ENCODE results near the gene PGLYRP2.
"Not testable (repeated sequence)": the region's sequence is repeated elsewhere in the genome, so short reads cannot be mapped to it uniquely, and the experiment has no call there.

Gene PGLYRP2

GRCh38 chr19:15487038-15487437 lies 7.7 kb upstream of the PGLYRP2 start:
- DNase-seq, result no peak

GRCh38 chr19:15485768-15486167 lies 6.5 kb upstream of the PGLYRP2 start:
- DNase-seq, result not testable (repeated sequence)

- not testable (repeated sequence) for DNase-seq
These were observed 1.7 kb upstream of the PGLYRP2 start for GRCh38 chr19:15480996-15481395.

GRCh38 chr19:15476325-15476724 lies 3.0 kb downstream of the PGLYRP2 start:
- no peak for DNase-seq

- DNase-seq, result no peak
These were observed 3.7 kb downstream of the PGLYRP2 start for GRCh38 chr19:15475611-15476010.

- no peak for DNase-seq
These were observed 4.1 kb downstream of the PGLYRP2 start for GRCh38 chr19:15475169-15475568.

GRCh38 chr19:15473821-15474220 lies 5.5 kb downstream of the PGLYRP2 start:
- not testable (repeated sequence) for DNase-seq

GRCh38 chr19:15471639-15472101 lies 7.6 kb downstream of the PGLYRP2 start:
- no peak for DNase-seq

GRCh38 chr19:15469513-15470297 lies 9.6 kb downstream of the PGLYRP2 start:
- no peak for DNase-seq

- no peak for DNase-seq
These were observed 10.4 kb downstream of the PGLYRP2 start for GRCh38 chr19:15468675-15469512.

- no peak for DNase-seq
These were observed 11.5 kb downstream of the PGLYRP2 start for GRCh38 chr19:15467734-15468214.

- DNase-seq, result no peak
These were observed 12.2 kb downstream of the PGLYRP2 start for GRCh38 chr19:15466851-15467733.

GRCh38 chr19:15464394-15465385 lies 14.6 kb downstream of the PGLYRP2 start, which contains the start of gene RASAL3:
TSS of gene RASAL3 (minus strand) at chr19:15464544. CDS start at chr19:15464358, 186 bp downstream.
- DNase-seq, result no peak

GRCh38 chr19:15463861-15464371 lies 15.4 kb downstream of the PGLYRP2 start:
- no peak for DNase-seq

GRCh38 chr19:15461694-15462093 lies 17.6 kb downstream of the PGLYRP2 start:
- no peak for DNase-seq

- DNase-seq, result no peak
These were observed 21.4 kb downstream of the PGLYRP2 start for GRCh38 chr19:15457701-15458484.

GRCh38 chr19:15456871-15457700 lies 22.2 kb downstream of the PGLYRP2 start:
- no peak for DNase-seq

- no peak for DNase-seq
These were observed 22.9 kb downstream of the PGLYRP2 start for GRCh38 chr19:15456441-15456840.

GRCh38 chr19:15455996-15456395 lies 23.3 kb downstream of the PGLYRP2 start:
- DNase-seq, result no peak
